PC-3 (cell line): ENCODE results near the gene CMTM1. TPM values are rescaled to one million over a fixed set of nuclear protein-coding genes. Genes with fewer than 3 reads are reported as not detected.

Experiments
- ATAC-seq: fragments of 200-7000 bp; cut with Tn5 transposase; 2 replicates; pipeline ENCODE4 v1.9.1; 2020; ENCODE audit warnings: mild to moderate bottlenecking, moderate library complexity
- BruUV-seq: library from RNA; stranded (reverse); fragments of 400-500 nt; replicated peaks from 2 replicates; lab custom pipeline; 2021; lab: Mats Ljungman, UMichigan
- CTCF ChIA-PET: fragments of 300-600 bp; sonication (Branson Sonifier 250); formaldehyde crosslinking; loops from one replicate; lab custom pipeline; 2022; ENCODE audit warnings: antibody characterized with exemption; lab: Charles Lee
- POLR2A ChIA-PET: fragments of 300-600 bp; sonication (Branson Sonifier 250); formaldehyde crosslinking; loops from one replicate; lab custom pipeline; 2022; ENCODE audit warnings: antibody characterized with exemption; ENCODE audit not compliant: unreplicated experiment; lab: Charles Lee
- DNase-seq: peaks from one replicate; pipeline ENCODE4 v3.0.0-alpha.2; 2015
- H2AFZ ChIP-seq: fragments of 300-600 bp; sonication (generic); 2 replicates; pipeline ENCODE4 v1.6.0; 2016; ENCODE audit warnings: antibody characterized with exemption, low read length
- H3F3A ChIP-seq: fragments of 300-600 bp; sonication (generic); one replicate; pipeline ENCODE4 v1.6.0; 2017; ENCODE audit warnings: antibody characterized with exemption, low read length, control low read depth, mild to moderate bottlenecking; ENCODE audit not compliant: unreplicated experiment
- H3K27ac ChIP-seq: fragments of 300-600 bp; sonication (generic); 2 replicates; pipeline ENCODE4 v1.5.1; 2016; ENCODE audit warnings: mild to moderate bottlenecking, low read length
- H3K27me3 ChIP-seq: fragments of 300-600 bp; sonication (generic); 2 replicates; pipeline ENCODE4 v1.6.1; 2016; ENCODE audit warnings: low read length, mixed read lengths
- H3K36me3 ChIP-seq: fragments of 300-600 bp; sonication (generic); 2 replicates; pipeline ENCODE4 v1.6.1; 2016; ENCODE audit warnings: low read depth, mixed run types, low read length, mixed read lengths
- H3K4me1 ChIP-seq: fragments of 300-600 bp; sonication (generic); 2 replicates; pipeline ENCODE4 v1.5.1; 2016; ENCODE audit warnings: low read length; ENCODE audit not compliant: insufficient read depth
- H3K4me2 ChIP-seq: fragments of 300-600 bp; sonication (generic); 2 replicates; pipeline ENCODE4 v1.6.0; 2016; ENCODE audit warnings: low read length
- H3K4me3 ChIP-seq: fragments of 300-600 bp; sonication (generic); 2 replicates; pipeline ENCODE4 v1.5.1; 2016; ENCODE audit warnings: mild to moderate bottlenecking, low read length, mixed read lengths
- H3K79me2 ChIP-seq: fragments of 300-600 bp; sonication (generic); 2 replicates; pipeline ENCODE4 v1.6.1; 2017; ENCODE audit warnings: low read length, mixed read lengths
- H3K9ac ChIP-seq: fragments of 300-600 bp; sonication (generic); 2 replicates; pipeline ENCODE4 v1.6.0; 2016; ENCODE audit warnings: mild to moderate bottlenecking, low read length
- H3K9me2 ChIP-seq: fragments of 300-600 bp; sonication (generic); replicated peaks from 2 replicates; pipeline ENCODE4 v1.6.1; 2016; ENCODE audit warnings: mixed run types, low read length, mixed read lengths
- H3K9me3 ChIP-seq: fragments of 300-600 bp; sonication (generic); 2 replicates; pipeline ENCODE4 v1.6.1; 2016; ENCODE audit warnings: low read length, mixed read lengths
- H4K20me1 ChIP-seq: fragments of 300-600 bp; sonication (generic); 2 replicates; pipeline ENCODE4 v1.6.1; 2016; ENCODE audit warnings: low read length, mixed read lengths
- EZH2 ChIP-seq: fragments of 300-600 bp; sonication (generic); IDR thresholded peaks from one replicate; pipeline ENCODE4 v1.6.1; 2017; ENCODE audit warnings: antibody characterized with exemption, mild to moderate bottlenecking, low read length; ENCODE audit not compliant: unreplicated experiment
- EZH2phosphoT487 ChIP-seq: fragments of 300-600 bp; sonication (generic); IDR thresholded peaks from 2 replicates; pipeline ENCODE4 v1.6.1; 2018; ENCODE audit warnings: mild to moderate bottlenecking, antibody characterized with exemption, low read length, borderline replicate concordance
- intact Hi-C: fragments of 100-400 bp; cut with micrococcal nuclease; formaldehyde crosslinking; loops from 2 replicates; pipeline ENCODE4 v1.9.0; 2023
- total RNA-seq: library from RNA; depleted of rRNA; stranded (reverse); fragments of >200 nt; gene quantifications from 2 replicates; pipeline ENCODE4 v1.2.3, GENCODE V29; 2014
- TF ChIP-seq, protein P1 (sequence below): fragments of 300-600 bp; sonication (generic); conservative IDR thresholded peaks from 2 replicates; pipeline ENCODE4 v1.5.1; 2017; ENCODE audit warnings: antibody characterized with exemption, low read depth, mild to moderate bottlenecking, low read length

CMTM1 gene
- total RNA-seq, 1 experiment from 2014 or later: 1.4 TPM

DNA sequence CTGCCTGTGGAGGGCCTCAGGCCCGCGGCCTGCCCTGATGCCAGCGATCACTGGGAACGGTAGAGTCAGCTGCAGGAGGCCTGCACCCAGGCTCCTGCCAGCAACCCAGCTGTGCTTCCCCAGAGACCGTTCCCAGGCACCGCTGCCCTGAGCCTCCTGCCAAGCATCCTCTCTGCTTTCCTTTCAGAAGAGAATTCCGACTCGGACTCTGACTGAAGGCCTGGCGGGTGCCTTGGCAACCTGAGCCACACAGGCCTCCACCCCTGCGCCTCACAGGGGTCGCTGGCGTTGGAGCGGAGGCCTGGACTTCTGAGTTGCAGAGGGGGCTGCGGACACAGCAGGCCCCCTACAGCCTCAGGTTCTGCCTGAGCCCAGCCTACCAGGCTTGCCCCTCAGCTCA lies 46.2 kb downstream of the CMTM1 start:
- ATAC-seq: no peak
- H3K9me3 ChIP-seq: no peaks in the 10 kb centered on the region
- H3K9ac ChIP-seq: no peak overlapping the region
- H3K27ac ChIP-seq: no peak overlapping the region
- CTCF ChIA-PET: no interaction called here
- POLR2A ChIA-PET: no interaction called here
- DNase-seq: no peak
- intact Hi-C loops: no loop called here
- H3K36me3 ChIP-seq: no peaks in the 10 kb centered on the region; the same call in 1 of the 2 replicates
- no TSS peak for BruUV-seq
- H3K4me1 ChIP-seq: peaks cover 9% of the 10 kb centered on the region; the same call in 1 of the 2 replicates
- no peak overlapping the region for H2AFZ ChIP-seq
- no peaks in the 10 kb centered on the region for H3K27me3 ChIP-seq
- H3K9me2 ChIP-seq: no peaks in the 10 kb centered on the region
- no peaks in the 10 kb centered on the region for H4K20me1 ChIP-seq
- no peaks in the 10 kb centered on the region for H3F3A ChIP-seq
- no peak overlapping the region for H3K4me2 ChIP-seq
- TF ChIP-seq, protein P1, sequence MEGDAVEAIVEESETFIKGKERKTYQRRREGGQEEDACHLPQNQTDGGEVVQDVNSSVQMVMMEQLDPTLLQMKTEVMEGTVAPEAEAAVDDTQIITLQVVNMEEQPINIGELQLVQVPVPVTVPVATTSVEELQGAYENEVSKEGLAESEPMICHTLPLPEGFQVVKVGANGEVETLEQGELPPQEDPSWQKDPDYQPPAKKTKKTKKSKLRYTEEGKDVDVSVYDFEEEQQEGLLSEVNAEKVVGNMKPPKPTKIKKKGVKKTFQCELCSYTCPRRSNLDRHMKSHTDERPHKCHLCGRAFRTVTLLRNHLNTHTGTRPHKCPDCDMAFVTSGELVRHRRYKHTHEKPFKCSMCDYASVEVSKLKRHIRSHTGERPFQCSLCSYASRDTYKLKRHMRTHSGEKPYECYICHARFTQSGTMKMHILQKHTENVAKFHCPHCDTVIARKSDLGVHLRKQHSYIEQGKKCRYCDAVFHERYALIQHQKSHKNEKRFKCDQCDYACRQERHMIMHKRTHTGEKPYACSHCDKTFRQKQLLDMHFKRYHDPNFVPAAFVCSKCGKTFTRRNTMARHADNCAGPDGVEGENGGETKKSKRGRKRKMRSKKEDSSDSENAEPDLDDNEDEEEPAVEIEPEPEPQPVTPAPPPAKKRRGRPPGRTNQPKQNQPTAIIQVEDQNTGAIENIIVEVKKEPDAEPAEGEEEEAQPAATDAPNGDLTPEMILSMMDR: no peak
- TF ChIP-seq EZH2phosphoT487 (no peak), EZH2 (no peak)
- H3K79me2 ChIP-seq: no peaks in the 10 kb centered on the region
- H3K4me3 ChIP-seq: no peak overlapping the region

DNA sequence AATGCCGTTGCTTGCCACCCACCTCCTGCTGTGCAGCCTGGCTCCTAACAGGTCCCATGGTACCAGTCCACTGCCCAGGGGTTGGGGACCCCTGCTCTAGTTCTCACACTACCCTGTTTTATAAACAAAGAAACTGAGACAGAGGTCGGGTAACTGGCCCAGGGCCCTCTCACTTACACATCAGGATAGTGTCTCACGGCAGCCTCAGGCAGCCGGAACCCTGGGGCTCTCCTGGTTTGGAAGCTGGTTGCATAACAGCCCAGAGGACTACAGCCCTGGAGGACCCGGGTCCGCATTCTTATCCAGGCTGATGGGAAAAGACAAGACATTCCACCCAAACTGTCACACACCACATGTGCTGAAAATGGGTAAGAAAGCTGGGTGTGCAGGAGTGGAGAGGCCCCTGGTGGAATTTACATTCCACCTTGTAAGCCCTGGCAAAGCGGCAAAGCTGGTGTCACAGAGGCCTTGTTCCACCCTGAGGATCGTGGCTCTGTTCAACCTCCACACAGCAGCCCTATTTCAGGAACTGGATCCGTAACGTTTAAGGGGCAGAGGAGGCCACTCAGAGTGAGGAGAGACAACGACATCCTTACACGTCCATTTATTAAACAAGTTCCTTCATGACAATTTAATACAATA lies 48.0 kb downstream of the CMTM1 start:
- no peaks in the 10 kb centered on the region for H3K79me2 ChIP-seq
- no TSS peak for BruUV-seq
- no peak overlapping the region for H3K4me2 ChIP-seq
- H3F3A ChIP-seq: no peaks in the 10 kb centered on the region
- no peak overlapping the region for H3K9ac ChIP-seq
- no peaks in the 10 kb centered on the region for H3K27me3 ChIP-seq
- intact Hi-C loops: no loop called here
- no peaks in the 10 kb centered on the region for H3K9me3 ChIP-seq
- POLR2A ChIA-PET: interaction anchor here (0.5 kb wide), 1 partner anchor 97 kb away, joined by 3 read pairs; no protein-coding TSS in a partner anchor
- H3K4me1 ChIP-seq: peaks cover 22% of the 10 kb centered on the region
- CTCF ChIA-PET: no interaction called here
- no peak overlapping the region for H3K4me3 ChIP-seq
- no peaks in the 10 kb centered on the region; the same call in 1 of the 2 replicates for H3K36me3 ChIP-seq
- no peak overlapping the region for H2AFZ ChIP-seq
- H3K9me2 ChIP-seq: no peaks in the 10 kb centered on the region
- TF ChIP-seq EZH2phosphoT487 (no peak), EZH2 (no peak)
- TF ChIP-seq, protein P1: no peak
- H3K27ac ChIP-seq: no peak overlapping the region
- no peak for DNase-seq
- H4K20me1 ChIP-seq: no peaks in the 10 kb centered on the region
- no peak for ATAC-seq

DNA sequence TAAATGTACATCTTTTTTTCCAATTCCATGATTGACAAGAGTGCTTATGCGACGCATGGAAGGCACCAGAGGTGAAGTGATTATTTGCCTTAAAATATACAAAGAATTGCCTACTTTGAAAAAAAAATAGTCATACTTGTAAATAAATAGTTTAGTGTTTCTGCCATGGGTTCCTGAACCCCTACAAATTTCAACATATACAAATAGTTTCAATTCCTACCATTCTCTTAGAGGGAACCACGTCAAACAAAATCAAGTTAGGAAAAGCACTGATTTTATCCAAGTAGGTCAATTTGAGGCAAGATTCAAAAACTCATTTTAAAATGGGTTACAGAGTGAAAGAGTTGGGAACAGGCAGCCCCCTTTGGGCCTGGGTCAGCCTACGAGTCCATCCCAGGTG lies 49.9 kb downstream of the CMTM1 start:
- Histone ChIP-seq H3K9me2 (no peaks in the 10 kb centered on the region), H3K27me3 (no peaks in the 10 kb centered on the region), H3K4me1 (peaks cover 26% of the 10 kb centered on the region), H3F3A (no peaks in the 10 kb centered on the region), H3K9ac (no peak overlapping the region), H2AFZ (no peak overlapping the region), H3K36me3 (no peaks in the 10 kb centered on the region; the same call in 1 of the 2 replicates), H3K9me3 (no peaks in the 10 kb centered on the region), H3K4me3 (no peak overlapping the region), H3K4me2 (no peak overlapping the region), H4K20me1 (no peaks in the 10 kb centered on the region), H3K79me2 (no peaks in the 10 kb centered on the region), H3K27ac (no peak overlapping the region)
- intact Hi-C loops: no loop called here
- no TSS peak for BruUV-seq
- ATAC-seq (no peak), DNase-seq (no peak)
- CTCF ChIA-PET: no interaction called here
- TF ChIP-seq EZH2: no peak
- TF ChIP-seq EZH2phosphoT487: no peak
- TF ChIP-seq, protein P1: no peak
- POLR2A ChIA-PET: no interaction called here
